HUES6 (cell line): ENCODE data around the gene PURA.
A peak's percentile ranks its signal among the peaks of the same experiment; 100 is the strongest.

Experiments
- H3K27ac ChIP-seq: 2 replicates; pipeline ENCODE4 v1.7.0; 2013; ENCODE audit warnings: low read depth, mild to moderate bottlenecking, low read length, inconsistent platforms
- H3K27me3 ChIP-seq: 2 replicates; pipeline ENCODE4 v1.6.1; 2013; ENCODE audit warnings: low read length; ENCODE audit not compliant: control insufficient read depth, insufficient read depth
- H3K36me3 ChIP-seq: 2 replicates; pipeline ENCODE4 v1.6.1; 2013; ENCODE audit warnings: low read length; ENCODE audit not compliant: control insufficient read depth, insufficient read depth
- H3K4me1 ChIP-seq: 2 replicates; pipeline ENCODE4 v1.6.1; 2013; ENCODE audit warnings: low read length; ENCODE audit not compliant: control insufficient read depth, insufficient read depth
- H3K4me3 ChIP-seq: 2 replicates; pipeline ENCODE4 v1.5.1; 2013; ENCODE audit warnings: low read depth, low read length
- H3K9ac ChIP-seq: one replicate; pipeline ENCODE4 v1.6.1; 2013; ENCODE audit warnings: mild to moderate bottlenecking, low read length
- H3K9me3 ChIP-seq: 2 replicates; pipeline ENCODE4 v1.6.1; 2013; ENCODE audit warnings: low read depth, low read length; ENCODE audit not compliant: control insufficient read depth, insufficient read depth

PURA gene

GRCh38 chr5:140093866-140094265, 20.0 kb upstream of the PURA start:
- Histone ChIP-seq H3K9ac (no peak overlapping the region), H3K4me3 (no peak overlapping the region), H3K4me1 (no peaks in the 10 kb centered on the region), H3K36me3 (no peaks in the 10 kb centered on the region), H3K27me3 (peaks cover 22% of the 10 kb centered on the region), H3K9me3 (peaks cover 5% of the 10 kb centered on the region; the same call in 1 of the 2 replicates), H3K27ac (no peak overlapping the region)

GRCh38 chr5:140094889-140095288, 19.0 kb upstream of the PURA start:
- Histone ChIP-seq H3K4me3 (no peak overlapping the region), H3K27ac (no peak overlapping the region), H3K4me1 (no peaks in the 10 kb centered on the region), H3K9me3 (peaks cover 5% of the 10 kb centered on the region; the same call in 1 of the 2 replicates), H3K36me3 (no peaks in the 10 kb centered on the region), H3K9ac (no peak overlapping the region), H3K27me3 (peaks cover 19% of the 10 kb centered on the region)

- Histone ChIP-seq H3K36me3 (no peaks in the 10 kb centered on the region), H3K9ac (no peak overlapping the region), H3K27ac (no peak overlapping the region), H3K27me3 (peaks cover 48% of the 10 kb centered on the region), H3K4me1 (no peaks in the 10 kb centered on the region), H3K9me3 (no peaks in the 10 kb centered on the region), H3K4me3 (no peak overlapping the region)
Observed at GRCh38 chr5:140101179-140101578, 12.7 kb upstream of the PURA start.

- Histone ChIP-seq H3K27ac (no peak overlapping the region), H3K36me3 (no peaks in the 10 kb centered on the region), H3K27me3 (peaks cover 58% of the 10 kb centered on the region)
Observed at GRCh38 chr5:140103154-140103553, 10.8 kb upstream of the PURA start.

GRCh38 chr5:140104100-140104499, 9.8 kb upstream of the PURA start:
- H3K9ac ChIP-seq: no peak overlapping the region
- H3K9me3 ChIP-seq: no peaks in the 10 kb centered on the region
- H3K27ac ChIP-seq: no peak overlapping the region
- peaks cover 68% of the 10 kb centered on the region for H3K27me3 ChIP-seq
- H3K4me1 ChIP-seq: no peaks in the 10 kb centered on the region
- H3K36me3 ChIP-seq: no peaks in the 10 kb centered on the region
- H3K4me3 ChIP-seq: no peak overlapping the region

More at GRCh38 chr5:140103154-140103553, 10.8 kb upstream of the PURA start:
- no peak overlapping the region for H3K9ac ChIP-seq
- H3K4me3 ChIP-seq: no peak overlapping the region
- no peaks in the 10 kb centered on the region for H3K4me1 ChIP-seq
- H3K9me3 ChIP-seq: no peaks in the 10 kb centered on the region

GRCh38 chr5:140106101-140106500, 7.8 kb upstream of the PURA start:
- no peak overlapping the region for H3K4me3 ChIP-seq
- H3K27ac ChIP-seq: no peak overlapping the region
- no peaks in the 10 kb centered on the region for H3K36me3 ChIP-seq
- peaks cover 9% of the 10 kb centered on the region for H3K4me1 ChIP-seq
- no peaks in the 10 kb centered on the region for H3K9me3 ChIP-seq
- peaks cover 80% of the 10 kb centered on the region for H3K27me3 ChIP-seq
- H3K9ac ChIP-seq: no peak overlapping the region

GRCh38 chr5:140106805-140107311, 7.1 kb upstream of the PURA start:
- Histone ChIP-seq H3K4me1 (peaks cover 16% of the 10 kb centered on the region), H3K9me3 (no peaks in the 10 kb centered on the region), H3K27ac (no peak overlapping the region; the same call in 1 of the 2 replicates), H3K27me3 (peaks cover 87% of the 10 kb centered on the region), H3K36me3 (no peaks in the 10 kb centered on the region), H3K4me3 (peak overlapping the region; percentile 82), H3K9ac (peak overlapping the region; percentile 78)

GRCh38 chr5:140107312-140108092, 6.4 kb upstream of the PURA start:
- H3K27ac ChIP-seq: peak overlapping the region; percentile 2; the same call in 1 of the 2 replicates
- H3K9me3 ChIP-seq: no peaks in the 10 kb centered on the region
- H3K4me3 ChIP-seq: peak overlapping the region; percentile 82
- H3K9ac ChIP-seq: peak overlapping the region; percentile 78
- no peaks in the 10 kb centered on the region for H3K36me3 ChIP-seq
- H3K4me1 ChIP-seq: peaks cover 22% of the 10 kb centered on the region
- peaks cover 89% of the 10 kb centered on the region for H3K27me3 ChIP-seq

- H3K27ac ChIP-seq: no peak overlapping the region
- H3K27me3 ChIP-seq: peaks cover 90% of the 10 kb centered on the region
- H3K9me3 ChIP-seq: no peaks in the 10 kb centered on the region
- no peaks in the 10 kb centered on the region for H3K36me3 ChIP-seq
- H3K4me3 ChIP-seq: peak overlapping the region; percentile 82
- peak overlapping the region; percentile 30 for H3K9ac ChIP-seq
- H3K4me1 ChIP-seq: peaks cover 24% of the 10 kb centered on the region
Observed at GRCh38 chr5:140108093-140109017, 5.6 kb upstream of the PURA start.

- Histone ChIP-seq H3K4me3 (peak overlapping the region; percentile 82), H3K4me1 (peaks cover 24% of the 10 kb centered on the region), H3K9me3 (no peaks in the 10 kb centered on the region), H3K27ac (no peak overlapping the region), H3K27me3 (peaks cover 85% of the 10 kb centered on the region), H3K9ac (no peak overlapping the region), H3K36me3 (no peaks in the 10 kb centered on the region)
Observed at GRCh38 chr5:140109018-140109758, 4.7 kb upstream of the PURA start.
